ENCODE measurements around the gene RAB36. TPM values are rescaled to one million over a fixed set of nuclear protein-coding genes. Genes with fewer than 3 reads are reported as not detected.

The RAB36 gene
- polyA plus RNA-seq, 3 donors = 16.6 to 20.2 (median 20.0) TPM

DNA sequence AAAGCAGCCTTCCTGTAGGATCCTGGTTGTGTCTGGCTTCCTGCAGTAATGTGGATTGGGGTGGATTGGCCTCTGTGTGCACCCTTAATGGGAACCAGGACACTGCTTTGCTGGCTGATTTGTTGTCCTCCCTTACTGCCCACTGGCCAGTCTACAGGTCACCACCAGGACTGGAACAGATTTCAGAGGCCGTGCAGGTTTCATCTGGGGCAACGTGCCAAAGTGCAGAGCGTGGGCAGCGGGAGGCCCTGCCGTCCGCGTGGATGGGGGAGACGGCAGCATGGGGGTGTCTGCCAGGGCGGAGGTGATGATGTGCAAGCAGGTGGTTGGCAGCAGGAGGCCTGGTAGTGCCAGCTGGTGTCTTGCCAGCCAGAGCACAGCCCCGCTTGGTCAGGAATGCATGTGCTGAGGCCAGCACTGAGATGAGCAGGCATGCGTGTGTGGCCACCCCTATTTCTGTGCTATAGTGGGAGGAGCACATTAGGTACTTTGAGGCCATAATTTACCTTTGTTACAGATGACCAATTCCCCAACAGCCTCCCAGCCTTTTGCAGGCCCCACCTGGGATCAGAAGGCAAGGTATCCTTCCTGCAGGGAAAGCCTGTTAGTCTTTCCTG lies 59.4 kb downstream of the RAB36 start:
- DNase-seq = no peak

DNA sequence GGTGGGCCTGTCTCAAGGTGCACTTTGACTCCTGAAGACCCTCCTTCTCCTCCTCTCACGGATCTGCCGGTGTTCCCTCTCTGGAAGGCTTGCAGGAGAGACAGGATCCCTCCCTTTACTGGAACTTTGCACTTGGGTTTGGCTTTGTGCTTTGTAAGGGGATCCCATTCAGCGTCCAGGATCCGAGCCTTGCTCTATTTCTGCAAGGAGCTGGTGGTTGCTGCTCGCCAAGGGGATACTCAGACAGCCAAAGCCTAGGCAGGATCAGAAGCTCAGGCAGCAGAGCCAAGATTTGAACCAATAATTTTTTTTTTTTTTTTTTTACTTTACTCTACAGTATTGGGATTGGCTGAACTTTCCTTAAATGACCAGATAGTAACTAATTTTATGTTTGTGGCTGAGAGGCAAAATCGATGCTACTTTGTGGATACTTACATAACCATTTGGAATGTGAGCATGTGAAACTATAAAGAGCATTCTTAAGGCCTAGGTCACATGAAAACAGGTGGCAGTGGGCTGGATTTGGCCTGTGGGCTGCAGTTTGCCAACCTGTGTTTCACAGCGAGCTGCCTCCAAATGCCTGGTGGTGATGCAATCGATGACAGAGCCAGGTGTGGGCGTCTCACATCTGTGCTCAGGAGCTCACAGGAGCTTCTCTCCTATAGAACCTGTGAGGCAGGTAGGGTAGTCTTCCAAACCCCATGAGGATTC lies 60.2 kb downstream of the RAB36 start:
- DNase-seq = no peak

DNA sequence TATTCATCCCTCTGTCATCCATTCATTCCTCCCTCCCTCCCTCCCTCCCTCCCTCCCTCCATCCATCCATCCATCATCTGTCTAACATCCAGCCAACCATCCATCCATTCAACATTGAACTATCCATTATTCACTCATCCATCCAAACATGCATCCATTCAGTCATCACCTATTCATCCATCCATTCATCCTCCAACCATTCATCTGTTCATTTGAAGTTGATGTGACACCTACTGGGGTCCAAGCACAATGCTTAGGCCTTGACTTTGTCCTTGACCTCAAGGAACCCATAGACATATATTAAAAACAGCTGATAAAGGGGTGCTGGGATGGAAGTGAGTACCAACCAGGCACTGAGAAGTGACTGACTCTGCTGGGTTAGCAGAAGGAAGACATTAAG lies 61.6 kb downstream of the RAB36 start:
- DNase-seq = no peak

DNA sequence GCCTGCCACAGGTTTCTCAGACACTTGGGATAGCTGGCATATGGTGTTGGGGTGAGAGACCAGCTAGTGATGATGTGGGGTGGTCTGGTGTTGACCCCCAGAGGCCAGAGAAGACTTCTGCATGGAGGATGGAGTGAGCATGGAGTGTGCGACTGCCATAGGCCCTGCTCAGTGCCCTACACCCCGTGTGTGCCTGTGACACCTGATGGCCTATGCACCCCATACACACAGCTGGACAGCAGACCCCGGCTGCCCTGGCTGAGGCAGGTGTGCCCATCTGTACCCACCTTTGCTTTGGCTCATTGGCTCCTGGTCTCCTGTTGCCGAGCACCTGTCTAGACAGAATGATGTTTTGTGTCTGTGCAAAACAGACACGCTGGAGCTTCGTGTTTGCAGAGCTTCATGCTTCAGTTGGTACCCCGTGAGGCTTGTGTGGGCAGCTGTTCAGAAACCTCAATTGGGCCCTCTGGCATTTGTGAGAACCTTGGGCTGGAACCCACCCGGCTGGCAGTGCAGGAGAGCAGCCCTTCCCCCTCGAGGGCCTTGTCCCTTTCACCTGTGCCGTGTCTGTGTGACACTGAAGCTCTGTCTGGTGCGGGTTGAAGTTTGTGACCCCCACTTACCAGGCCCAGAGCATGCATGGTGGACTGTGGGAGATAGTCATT lies 62.6 kb downstream of the RAB36 start:
- DNase-seq = no peak

DNA sequence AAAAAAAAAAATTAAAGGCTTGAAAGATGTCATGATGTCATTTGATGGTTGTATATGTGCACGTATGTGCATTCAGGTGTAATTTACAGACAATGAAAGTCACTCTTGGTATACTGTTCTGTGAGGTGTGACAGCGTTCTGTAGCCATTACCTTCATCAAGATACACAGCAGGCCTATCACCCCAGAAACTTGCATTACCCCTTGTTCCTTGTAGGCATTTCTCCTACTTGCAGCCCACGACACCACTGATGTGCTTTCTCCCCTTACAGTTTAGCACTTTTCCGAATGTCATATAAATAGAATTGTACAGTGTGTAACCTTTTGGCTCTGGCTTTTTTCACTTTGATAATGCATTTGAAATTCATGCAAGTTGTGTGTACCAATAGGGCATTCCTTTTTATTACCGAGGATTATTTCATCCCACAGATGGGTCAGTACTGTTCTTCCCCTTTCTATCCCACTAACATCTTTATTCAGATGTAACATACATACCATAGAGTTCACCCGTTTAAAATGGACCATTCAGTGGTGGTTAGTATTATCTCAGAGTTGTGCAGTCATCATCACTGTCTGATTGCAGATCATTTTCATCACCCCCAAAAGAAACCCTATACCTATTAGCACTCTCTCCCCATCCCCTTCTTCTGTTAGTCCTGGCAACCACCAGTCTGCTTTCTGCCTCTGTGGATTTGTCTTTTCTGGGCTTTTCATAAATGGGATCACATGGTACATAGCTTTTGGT lies 65.3 kb downstream of the RAB36 start:
- no peak for DNase-seq

DNA sequence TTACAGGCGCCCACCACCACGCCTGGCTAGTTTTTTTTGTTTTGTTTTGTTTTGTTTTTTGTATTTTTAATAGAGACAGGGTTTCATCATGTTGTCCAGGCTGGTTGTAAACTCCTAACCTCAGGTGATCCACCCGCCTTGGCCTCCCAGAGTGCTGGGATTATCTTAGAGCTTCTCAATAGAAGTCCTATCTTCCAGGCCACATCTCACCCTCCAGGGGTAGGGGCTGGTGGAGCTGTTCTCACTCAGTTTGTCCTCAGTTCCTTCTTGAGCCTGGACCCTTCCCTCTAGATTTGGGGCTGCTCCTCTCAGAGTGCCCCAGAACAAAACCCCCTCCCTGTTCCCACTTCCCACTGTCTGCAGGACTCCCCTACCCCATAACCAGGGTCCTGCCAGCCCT lies 66.3 kb downstream of the RAB36 start:
- no peak for DNase-seq

DNA sequence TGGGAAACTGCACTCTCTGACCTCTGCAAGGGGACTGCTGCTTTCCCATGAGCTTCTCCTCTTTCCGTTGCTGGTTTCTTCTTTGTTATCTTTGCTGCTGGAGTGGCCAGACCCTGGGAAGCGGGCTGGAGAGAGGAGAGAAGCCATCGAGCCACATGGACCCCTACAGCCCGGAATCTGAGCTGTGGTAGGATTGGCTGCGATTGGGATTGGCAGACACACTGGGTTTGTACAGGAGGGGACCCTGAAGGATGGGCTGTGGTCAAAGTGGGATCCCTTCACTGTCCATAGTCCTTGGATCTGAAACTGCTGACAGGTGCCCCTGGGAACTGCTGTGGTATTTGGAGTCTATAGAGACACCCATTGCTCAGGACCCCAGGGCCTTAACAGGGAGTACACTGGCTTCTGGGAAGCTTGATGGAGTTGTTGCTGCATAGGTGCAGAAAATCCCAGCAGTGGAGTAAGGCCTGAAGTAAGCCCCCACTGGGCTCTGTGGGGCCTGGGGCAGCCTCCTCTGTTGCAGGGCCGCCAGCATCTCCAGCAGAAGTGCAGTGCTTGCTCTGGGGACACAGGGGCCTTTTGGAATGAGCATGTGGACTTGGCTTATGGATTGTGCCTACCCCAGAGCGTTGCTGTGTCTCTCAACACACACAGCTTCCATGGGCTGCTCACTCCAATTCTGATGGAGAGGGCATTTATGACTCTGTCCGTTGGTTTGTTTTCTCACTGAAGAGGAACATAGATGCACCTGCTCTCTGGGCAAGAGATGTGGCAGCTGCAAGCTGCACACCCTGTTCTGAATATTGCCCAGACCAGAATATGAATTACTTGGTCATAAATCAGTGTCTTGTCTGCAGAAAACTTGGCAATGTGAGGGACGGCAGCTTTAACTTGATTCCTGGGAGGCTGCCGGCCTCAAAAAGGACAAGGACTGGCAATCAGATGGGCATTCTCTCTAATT lies 67.1 kb downstream of the RAB36 start:
- no peak for DNase-seq

DNA sequence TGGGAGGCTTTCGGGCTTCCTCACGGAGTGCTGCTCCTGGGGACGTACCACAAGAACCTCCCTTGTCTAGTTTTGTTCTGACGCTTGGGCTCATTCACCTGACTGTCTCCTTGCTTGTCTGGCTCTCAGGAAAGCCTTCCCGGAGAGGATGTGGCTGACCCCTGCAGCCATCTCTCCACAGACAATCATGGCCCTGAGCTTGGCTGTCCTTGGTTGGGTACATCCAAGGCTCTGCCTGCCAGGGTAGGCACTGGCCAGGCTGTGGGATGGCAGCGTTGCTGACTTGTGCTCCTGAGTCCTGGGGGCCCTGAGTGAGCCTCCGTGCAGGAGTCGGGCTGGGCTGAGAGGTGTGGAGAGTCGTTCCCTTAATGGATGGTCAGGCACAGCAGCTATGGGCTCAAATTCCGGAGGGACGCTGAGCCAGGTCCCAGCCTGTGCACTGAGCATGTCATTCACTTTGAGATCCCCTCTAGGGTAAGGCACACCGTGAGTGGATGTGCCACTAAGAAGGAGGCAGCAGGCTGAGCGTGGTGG lies 67.8 kb downstream of the RAB36 start:
- no peak for DNase-seq

DNA sequence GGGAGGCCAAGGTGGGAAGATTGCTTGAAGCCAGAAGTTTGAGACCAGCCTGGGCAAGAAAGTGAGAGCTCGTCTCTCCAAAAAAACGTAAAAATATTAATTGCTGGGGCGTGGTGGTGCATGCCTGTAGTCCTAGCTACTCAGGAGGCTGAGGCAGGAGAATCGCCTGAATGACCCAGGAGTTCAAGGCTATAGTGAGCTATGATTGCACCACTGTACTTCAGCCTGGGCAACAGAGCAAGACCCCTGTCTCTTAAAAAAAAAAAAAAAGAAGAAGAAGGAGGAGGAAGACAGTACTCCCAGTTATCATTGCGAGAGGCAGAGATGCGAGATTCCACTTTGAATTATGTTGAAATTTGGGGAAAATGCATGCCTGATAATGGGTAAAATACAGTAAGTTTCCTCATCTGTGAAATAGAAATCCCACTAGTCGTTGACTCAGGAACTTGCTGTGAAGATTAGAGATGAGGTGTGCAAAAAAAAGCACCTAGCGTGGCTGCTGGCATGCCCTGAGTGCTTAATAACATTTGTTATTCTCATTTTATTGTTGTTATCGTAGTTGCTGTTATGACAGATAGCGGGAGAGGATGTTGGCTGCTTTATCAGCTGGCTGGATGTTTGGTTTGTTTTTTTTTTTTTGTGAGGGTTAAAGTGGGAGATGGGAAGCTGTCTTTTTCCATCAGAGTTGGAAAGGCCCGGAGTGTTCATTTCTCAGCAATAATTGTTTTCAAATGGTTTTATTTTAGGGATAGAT lies 68.5 kb downstream of the RAB36 start:
- no peak for DNase-seq

Other genes starting within 250 kb of the RAB36 start
- gene GNAZ, start 75.0 kb upstream of the RAB36 start, polyA plus RNA-seq (ENCODE audit: insufficient read length in 3 of 3) = 1 to 10 TPM; 5.9 to 7.8 (median 6.9) TPM
- 10 to 100 TPM in 2 of 3 donors, 1 to 10 TPM in 1; 7.2 to 11.3 (median 10.6) TPM for gene RSPH14, start 3.5 kb upstream of the RAB36 start, polyA plus RNA-seq (ENCODE audit: insufficient read length in 3 of 3)
- 10 to 100 TPM; 58.7 to 68.9 (median 61.1) TPM for gene BCR, start 35.0 kb downstream of the RAB36 start, polyA plus RNA-seq (ENCODE audit: insufficient read length in 3 of 3)